Measurements from ENCODE around the gene DMD. TPM values are rescaled to one million over a fixed set of nuclear protein-coding genes. Genes with fewer than 3 reads are reported as not detected.

DMD gene
- total RNA-seq, 1 experiment from 2014 or later = 2.2 TPM

- Histone ChIP-seq H3K9me3 (ENCODE audit: control insufficient read depth, insufficient read depth, low read depth, low read length) (no peaks in the 10 kb centered on the region), H3K4me1 (ENCODE audit: control insufficient read depth, insufficient read depth, low read length) (no peaks in the 10 kb centered on the region), H3K27me3 (ENCODE audit: control insufficient read depth, insufficient read depth, low read length) (no peaks in the 10 kb centered on the region), H3K36me3 (ENCODE audit: control insufficient read depth, insufficient read depth, low read length) (no peaks in the 10 kb centered on the region), H3K4me3 (ENCODE audit: low read depth in 2 of 2, low read length in 2 of 2) (no peak overlapping the region), H3K27ac (ENCODE audit: low read length) (no peak overlapping the region)
- DNase-seq (ENCODE audit: low read depth, low spot score) = no peak
- no peak for ATAC-seq
- ChIA-PET POLR2A (no interaction called here), CTCF (no interaction called here)
- no TSS peak for BruUV-seq (replicated peaks)
- intact Hi-C loops (cut with micrococcal nuclease; ENCODE audit: unreplicated experiment) = no loop called here
- in situ Hi-C loops (cut with HindIII; ENCODE audit: low pct_unique_long_range_greater_than_20kb, low sequenced_read_pairs) = no loop called here
- TF ChIP-seq POLR2AphosphoS5 (IDR thresholded peaks at IDR 0.05; ENCODE audit: low read depth, low read length) = no peak
- TF ChIP-seq TCF7L2 (IDR thresholded peaks at IDR 0.05; ENCODE audit: low read depth, low read length) = no peak
- TF ChIP-seq SIN3A (IDR thresholded peaks at IDR 0.05; ENCODE audit: borderline replicate concordance, insufficient read depth, low read depth, low read length) = no peak
- TF ChIP-seq REST (IDR thresholded peaks at IDR 0.05; ENCODE audit: insufficient read depth in 1 of 2, low read depth in 2 of 2, low read length in 1 of 2) = no peak
- TF ChIP-seq CTCF (IDR thresholded peaks at IDR 0.05) = no peak
Measured at GRCh38 chrX:31706466-31706865, 1504.9 kb downstream of the DMD start.

- no peak for TF ChIP-seq POLR2AphosphoS5 (IDR thresholded peaks at IDR 0.05; ENCODE audit: low read depth, low read length)
- TF ChIP-seq SIN3A (IDR thresholded peaks at IDR 0.05; ENCODE audit: borderline replicate concordance, insufficient read depth, low read depth, low read length) = no peak
- TF ChIP-seq CTCF (IDR thresholded peaks at IDR 0.05) = no peak
- TF ChIP-seq REST (IDR thresholded peaks at IDR 0.05; ENCODE audit: insufficient read depth in 1 of 2, low read depth in 2 of 2, low read length in 1 of 2) = no peak
- no peak for TF ChIP-seq TCF7L2 (IDR thresholded peaks at IDR 0.05; ENCODE audit: low read depth, low read length)
- BruUV-seq (replicated peaks) = no TSS peak
- Histone ChIP-seq H3K27ac (ENCODE audit: low read length) (no peak overlapping the region), H3K4me3 (ENCODE audit: low read depth in 2 of 2, low read length in 2 of 2) (no peak overlapping the region), H3K4me1 (ENCODE audit: control insufficient read depth, insufficient read depth, low read length) (no peaks in the 10 kb centered on the region), H3K36me3 (ENCODE audit: control insufficient read depth, insufficient read depth, low read length) (no peaks in the 10 kb centered on the region), H3K9me3 (ENCODE audit: control insufficient read depth, insufficient read depth, low read depth, low read length) (no peaks in the 10 kb centered on the region), H3K27me3 (ENCODE audit: control insufficient read depth, insufficient read depth, low read length) (no peaks in the 10 kb centered on the region)
- intact Hi-C loops (cut with micrococcal nuclease; ENCODE audit: unreplicated experiment) = no loop called here
- DNase-seq (ENCODE audit: low read depth, low spot score) (no peak), ATAC-seq (no peak)
- ChIA-PET CTCF (no interaction called here), POLR2A (no interaction called here)
- in situ Hi-C loops (cut with HindIII; ENCODE audit: low pct_unique_long_range_greater_than_20kb, low sequenced_read_pairs) = no loop called here
Measured at GRCh38 chrX:31705816-31706215, 1505.5 kb downstream of the DMD start.

Data from Panc1 (cell line).